Nucleus accumbens (tissue), 56 donors: ENCODE results near the gene CC2D2B.
A peak's percentile ranks its signal among the peaks of the same experiment; 100 is the strongest.

Source experiments
- DNase-seq, 56 donors: peaks; one replicate each; lab custom pipeline; 2025; lab: John Stamatoyannopoulos, UW

CC2D2B gene

DNA sequence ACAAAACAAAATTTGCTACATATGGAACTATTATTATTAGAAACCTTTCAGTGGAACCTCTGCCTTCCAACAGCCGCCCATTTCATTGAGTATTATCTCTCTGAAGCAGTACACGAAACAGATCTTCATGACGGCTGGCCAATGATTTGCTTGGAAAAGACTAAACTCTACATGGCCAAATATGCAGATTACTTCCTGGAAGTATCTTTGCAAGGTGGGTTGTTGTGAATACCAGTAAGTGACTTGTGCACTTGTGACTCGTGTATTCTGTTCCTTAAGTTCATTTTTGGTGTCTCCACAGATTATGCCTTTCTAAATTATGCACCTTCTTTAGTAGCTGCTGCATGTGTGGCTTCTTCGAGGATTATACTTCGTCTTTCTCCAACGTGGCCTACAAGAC, 149.0 kb downstream of the CC2D2B start:
- no peak for DNase-seq

DNA sequence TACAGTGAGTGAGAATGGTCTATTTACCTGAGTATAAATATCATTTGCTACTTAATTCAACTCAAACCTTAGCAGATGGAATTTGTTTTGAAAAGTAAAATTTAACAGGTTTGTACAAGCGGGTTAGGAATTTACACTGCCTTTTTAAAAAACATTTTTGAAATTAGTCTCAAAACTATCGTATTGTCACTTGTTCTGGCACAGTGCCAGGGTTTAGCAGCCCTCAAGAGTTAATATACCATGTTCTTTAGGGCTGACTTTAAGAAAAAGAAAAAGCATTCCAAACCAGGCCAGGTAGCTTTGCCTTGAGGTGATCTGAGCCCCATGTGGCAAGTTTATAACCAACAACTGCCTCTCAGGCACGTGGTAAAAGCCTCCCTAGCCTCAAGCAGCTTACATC, 153.5 kb downstream of the CC2D2B start:
- no peak for DNase-seq

GRCh38 chr10:96072674-96073073, 164.9 kb downstream of the CC2D2B start:
- DNase-seq, result no peak

- no peak for DNase-seq
These were observed 165.9 kb downstream of the CC2D2B start for GRCh38 chr10:96073722-96074121.

- no peak for DNase-seq
These were observed 167.0 kb downstream of the CC2D2B start for GRCh38 chr10:96074776-96075175.

DNA sequence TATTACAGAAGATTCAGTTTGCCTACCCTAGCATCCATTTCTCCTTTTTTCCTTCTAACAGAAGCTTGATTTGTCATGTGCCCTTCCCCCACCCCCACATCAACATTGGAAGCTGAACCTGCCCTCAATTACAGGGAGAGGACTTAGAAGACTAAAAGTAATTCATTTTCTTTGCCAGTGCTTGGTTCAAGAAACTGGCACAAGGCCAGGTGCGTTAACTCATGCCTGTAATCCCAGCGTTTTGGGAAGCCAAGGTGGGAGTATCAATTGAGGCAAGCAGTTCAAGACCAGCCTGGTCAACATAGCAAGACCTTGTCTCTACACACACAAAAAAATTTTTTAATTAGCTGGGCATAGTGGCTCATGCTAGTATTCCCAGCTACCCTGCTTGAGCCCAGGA, 168.2 kb downstream of the CC2D2B start:
- DNase-seq, result peak in 1 of 56 donors; percentile 2

GRCh38 chr10:96077156-96077555, 169.4 kb downstream of the CC2D2B start:
- no peak for DNase-seq

DNA sequence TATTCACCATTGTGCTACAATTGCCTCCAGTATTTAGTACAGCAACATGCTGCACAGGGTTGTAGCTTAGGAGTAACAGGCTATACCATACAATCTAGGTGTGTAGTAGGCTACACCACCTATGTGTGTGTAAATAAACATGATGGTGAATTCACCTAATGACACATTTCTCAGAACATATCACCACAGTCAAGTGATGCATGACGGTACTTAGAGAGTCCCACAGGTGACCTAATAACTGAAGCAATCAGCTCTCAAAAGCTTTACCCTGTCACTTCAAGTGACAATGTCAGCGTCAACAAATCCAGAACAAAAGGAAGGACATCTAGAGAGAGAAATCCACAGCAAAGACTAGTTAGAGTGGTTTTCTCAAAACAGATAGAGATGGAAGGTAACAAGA, 174.4 kb downstream of the CC2D2B start:
- no peak for DNase-seq
